Natural killer cell (primary cell): ENCODE measurements around the gene PPP2R5B. TPM values are rescaled to one million over a fixed set of nuclear protein-coding genes. Genes with fewer than 3 reads are reported as not detected.

Source experiments
- ATAC-seq, 3 donors: fragments of 150-1000 bp in 2 of 3; fragments of 200-7000 bp in 1 of 3; cut with Tn5 transposase; 1 replicate in 1 of 3; 2 replicates in 2 of 3; pipeline ENCODE4 v1.10.0; 2021; ENCODE audit warnings: mild to moderate bottlenecking in 2 of 3, moderate library complexity in 2 of 3
- DNase-seq, 2 donors: peaks; one replicate each; pipeline versions ENCODE4 v3.0.0 to v3.0.0-alpha.2; 2013 to 2021; ENCODE audit warnings: mixed read lengths in 1 of 2
- H3K27ac ChIP-seq: one replicate; pipeline ENCODE4 v1.5.1; 2013; ENCODE audit warnings: mild to moderate bottlenecking, low read length
- H3K27me3 ChIP-seq: one replicate; pipeline ENCODE4 v1.6.1; 2013; ENCODE audit warnings: low read length; ENCODE audit not compliant: control insufficient read depth, insufficient read depth
- H3K36me3 ChIP-seq: one replicate; pipeline ENCODE4 v1.6.1; 2013; ENCODE audit warnings: low read length; ENCODE audit not compliant: control insufficient read depth, insufficient read depth
- H3K4me1 ChIP-seq: one replicate; pipeline ENCODE4 v1.6.1; 2013; ENCODE audit warnings: low read length; ENCODE audit not compliant: control insufficient read depth, insufficient read depth
- H3K4me3 ChIP-seq: one replicate; pipeline ENCODE4 v1.5.1; 2013; ENCODE audit warnings: low read length
- H3K9me3 ChIP-seq: one replicate; pipeline ENCODE4 v1.6.1; 2013; ENCODE audit warnings: low read length; ENCODE audit not compliant: control insufficient read depth, insufficient read depth
- H3K27ac Mint-ChIP-seq, 2 donors: one replicate each; pipeline ENCODE4 v1.8.0; 2022; ENCODE audit warnings: mild to moderate bottlenecking in 2 of 2, mixed read lengths in 2 of 2, moderate library complexity in 1 of 2
- H3K27me3 Mint-ChIP-seq, 2 donors: one replicate each; pipeline ENCODE4 v1.8.0; 2022; ENCODE audit warnings: low read depth in 2 of 2, mixed read lengths in 2 of 2
- H3K36me3 Mint-ChIP-seq: one replicate; pipeline ENCODE4 v1.8.0; 2022; ENCODE audit warnings: mixed read lengths
- H3K4me1 Mint-ChIP-seq, 2 donors: one replicate each; pipeline ENCODE4 v1.8.0; 2022; ENCODE audit warnings: mixed read lengths in 2 of 2
- H3K4me3 Mint-ChIP-seq: one replicate; pipeline ENCODE4 v1.8.0; 2022; ENCODE audit warnings: mild to moderate bottlenecking, moderate library complexity, mixed read lengths
- H3K9me3 Mint-ChIP-seq, 2 donors: one replicate each; pipeline ENCODE4 v1.8.0; 2022; ENCODE audit warnings: mixed read lengths in 2 of 2
- WGBS: methylation state at CpG from one replicate; pipeline ENCODE4 v1.1.7; 2013; ENCODE audit warnings: missing lambda C conversion rate; ENCODE audit not compliant: insufficient coverage; 5-methylcytosine and 5-hydroxymethylcytosine counted together
- intact Hi-C: fragments of 100-400 bp; cut with micrococcal nuclease; formaldehyde crosslinking; loops from one replicate; pipeline ENCODE4 v1.14.2; 2022
- total RNA-seq, 4 donors: library from RNA; stranded (reverse); fragments of 120-200 nt in 1 of 4; gene quantifications; one replicate each; pipeline versions ENCODE4 v1.2.3 to v1.2.4, GENCODE V29; 2013 to 2022
- TF ChIP-seq, protein P1 (sequence below): fragments of 200-600 bp; IDR thresholded peaks from one replicate; pipeline ENCODE4 v1.8.0; 2022; ENCODE audit warnings: antibody characterized with exemption

Gene PPP2R5B
- total RNA-seq, 3 donors from 2014 or later (not counting 1 experiment from before 2014, with no cell fraction given) = 27.8 to 31.5 (median 28.5) TPM

- TF ChIP-seq, protein P1, sequence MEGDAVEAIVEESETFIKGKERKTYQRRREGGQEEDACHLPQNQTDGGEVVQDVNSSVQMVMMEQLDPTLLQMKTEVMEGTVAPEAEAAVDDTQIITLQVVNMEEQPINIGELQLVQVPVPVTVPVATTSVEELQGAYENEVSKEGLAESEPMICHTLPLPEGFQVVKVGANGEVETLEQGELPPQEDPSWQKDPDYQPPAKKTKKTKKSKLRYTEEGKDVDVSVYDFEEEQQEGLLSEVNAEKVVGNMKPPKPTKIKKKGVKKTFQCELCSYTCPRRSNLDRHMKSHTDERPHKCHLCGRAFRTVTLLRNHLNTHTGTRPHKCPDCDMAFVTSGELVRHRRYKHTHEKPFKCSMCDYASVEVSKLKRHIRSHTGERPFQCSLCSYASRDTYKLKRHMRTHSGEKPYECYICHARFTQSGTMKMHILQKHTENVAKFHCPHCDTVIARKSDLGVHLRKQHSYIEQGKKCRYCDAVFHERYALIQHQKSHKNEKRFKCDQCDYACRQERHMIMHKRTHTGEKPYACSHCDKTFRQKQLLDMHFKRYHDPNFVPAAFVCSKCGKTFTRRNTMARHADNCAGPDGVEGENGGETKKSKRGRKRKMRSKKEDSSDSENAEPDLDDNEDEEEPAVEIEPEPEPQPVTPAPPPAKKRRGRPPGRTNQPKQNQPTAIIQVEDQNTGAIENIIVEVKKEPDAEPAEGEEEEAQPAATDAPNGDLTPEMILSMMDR = no peak
- peak overlapping the region; percentile 98 for H3K4me3 Mint-ChIP-seq
- H3K4me1 Mint-ChIP-seq = peaks cover 62 to 78% of the 10 kb centered on the region in 2 donors
- H3K27ac ChIP-seq = peak overlapping the region; percentile 61
- ATAC-seq (no peak), DNase-seq (no peak)
- H3K4me3 ChIP-seq = peak overlapping the region; percentile 73
- no peaks in the 10 kb centered on the region for H3K9me3 ChIP-seq
- H3K27me3 Mint-ChIP-seq = no peaks in the 10 kb centered on the region
- intact Hi-C loops = no loop called here
- 39% methylated on average over 14 of the region's 14 CpGs for WGBS
- H3K27ac Mint-ChIP-seq = peak overlapping the region; percentile 95
- H3K36me3 ChIP-seq = peaks cover 34% of the 10 kb centered on the region
- H3K9me3 Mint-ChIP-seq = no peaks in the 10 kb centered on the region
- no peaks in the 10 kb centered on the region for H3K36me3 Mint-ChIP-seq
- H3K4me1 ChIP-seq = peaks cover 85% of the 10 kb centered on the region
- H3K27me3 ChIP-seq = no peaks in the 10 kb centered on the region
These were observed 47.6 kb upstream of the PPP2R5B start for GRCh38 chr11:64876835-64877341.

- Histone ChIP-seq H3K4me3 (peak overlapping the region; percentile 73), H3K36me3 (peaks cover 26% of the 10 kb centered on the region), H3K27me3 (no peaks in the 10 kb centered on the region), H3K4me1 (peaks cover 78% of the 10 kb centered on the region), H3K9me3 (no peaks in the 10 kb centered on the region), H3K27ac (peak overlapping the region; percentile 61)
- H3K4me1 Mint-ChIP-seq = peaks cover 60 to 77% of the 10 kb centered on the region in 2 donors
- TF ChIP-seq, protein P1 = no peak
- intact Hi-C loops = loop anchor here (1.0 to 2.0 kb wide), 3 partner anchors 7 to 99 kb away; partner anchors contain the start of gene SF1
- H3K9me3 Mint-ChIP-seq = no peaks in the 10 kb centered on the region
- peak in 2 of 3 donors; percentile 0 to 1 for ATAC-seq
- under 1% methylated on average over 39 of the region's 41 CpGs for WGBS
- peak in 1 of 2 donors; percentile 47 for DNase-seq
- H3K4me3 Mint-ChIP-seq = peak overlapping the region; percentile 98
- H3K27ac Mint-ChIP-seq = peak overlapping the region; percentile 95
- H3K36me3 Mint-ChIP-seq = no peaks in the 10 kb centered on the region
- H3K27me3 Mint-ChIP-seq = no peaks in the 10 kb centered on the region
These were observed 46.9 kb upstream of the PPP2R5B start for GRCh38 chr11:64877390-64878222.

- Mint-ChIP-seq H3K9me3 (no peaks in the 10 kb centered on the region), H3K36me3 (no peaks in the 10 kb centered on the region), H3K4me3 (peak overlapping the region; percentile 98), H3K27me3 (no peaks in the 10 kb centered on the region), H3K4me1 (peaks cover 54 to 71% of the 10 kb centered on the region in 2 donors), H3K27ac (peak overlapping the region; percentile 95)
- TF ChIP-seq, protein P1 = no peak
- Histone ChIP-seq H3K9me3 (no peaks in the 10 kb centered on the region), H3K27me3 (no peaks in the 10 kb centered on the region), H3K27ac (peak overlapping the region; percentile 61), H3K4me3 (peak overlapping the region; percentile 73), H3K4me1 (peaks cover 72% of the 10 kb centered on the region), H3K36me3 (peaks cover 21% of the 10 kb centered on the region)
- ATAC-seq (peak; percentile 14 to 20 (median 17)), DNase-seq (no peak)
- intact Hi-C loops = loop anchor here (1.0 to 2.0 kb wide), 3 partner anchors 8 to 100 kb away; partner anchors contain the start of gene SF1
- under 1% methylated on average over 21 of the region's 21 CpGs for WGBS
These were observed 46.3 kb upstream of the PPP2R5B start for GRCh38 chr11:64878223-64878493.
